ENCODE measurements around the gene TNFRSF13B. TPM values are rescaled to one million over a fixed set of nuclear protein-coding genes. Genes with fewer than 3 reads are reported as not detected.
A peak's percentile ranks its signal among the peaks of the same experiment; 100 is the strongest.
"Not testable (repeated sequence)": the region's sequence is repeated elsewhere in the genome, so short reads cannot be mapped to it uniquely, and the experiment has no call there.

Gene TNFRSF13B
- total RNA-seq, 1 donor from 2014 or later: 0.83 TPM

DNA sequence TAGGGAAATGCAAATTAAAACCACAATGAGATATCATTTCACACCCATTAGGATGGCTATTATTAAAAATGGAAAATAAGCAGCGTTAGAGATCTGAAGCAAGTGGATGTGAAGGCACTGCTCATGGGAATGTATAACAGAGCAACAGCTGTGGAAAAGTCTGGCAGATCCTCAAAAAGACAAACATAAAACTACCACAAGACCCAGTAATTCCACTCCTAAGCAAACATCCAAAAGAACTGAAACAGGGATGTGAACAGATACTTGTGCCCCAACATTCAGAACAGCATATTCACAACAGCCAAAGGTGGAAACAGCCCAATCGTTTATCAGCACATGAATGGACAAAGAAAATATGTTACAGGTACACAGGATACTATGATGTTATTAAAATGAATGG is 10.9 kb downstream of the TNFRSF13B start:
- DNase-seq (ENCODE audit: low spot score): not testable (repeated sequence)

DNA sequence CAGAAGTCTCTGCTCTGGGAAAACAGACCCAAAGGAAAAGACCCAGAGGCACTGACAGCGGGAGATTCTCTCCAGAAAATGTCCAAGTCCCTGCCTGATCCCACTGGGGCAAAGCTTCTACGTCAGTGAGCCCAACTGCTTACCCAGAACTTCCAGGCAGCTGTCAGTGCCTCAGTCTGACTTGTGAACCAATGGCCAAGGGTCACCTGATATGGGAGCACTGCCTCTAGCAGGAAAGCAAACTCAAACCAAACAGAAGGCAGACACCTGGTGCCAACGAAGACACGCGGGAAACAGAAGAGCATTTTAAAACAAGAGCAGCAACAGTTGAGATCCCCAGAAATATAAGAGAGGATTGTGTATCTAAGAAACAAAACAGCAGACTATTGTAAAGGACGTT is 16.9 kb downstream of the TNFRSF13B start:
- DNase-seq (ENCODE audit: low spot score): peak; percentile 15

DNA sequence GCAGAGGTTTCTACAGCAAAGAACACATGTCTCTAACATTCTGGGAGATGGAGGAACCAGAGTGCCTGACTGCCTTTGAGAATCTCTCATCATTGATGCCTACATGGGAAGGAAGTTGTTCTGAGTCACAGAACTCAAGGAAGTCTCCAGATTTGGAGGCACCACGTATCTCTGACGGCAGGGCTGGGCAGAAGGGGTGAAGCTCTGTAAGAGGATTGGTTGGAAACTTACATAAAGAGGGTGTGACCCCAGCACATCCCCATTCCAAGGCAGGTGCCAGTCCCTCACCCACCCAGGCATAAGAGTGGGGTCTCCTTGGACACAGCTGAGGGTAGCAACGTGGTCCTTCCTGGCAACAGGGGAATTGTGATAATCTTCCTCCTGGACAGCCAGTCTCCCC is 17.4 kb downstream of the TNFRSF13B start:
- DNase-seq (ENCODE audit: low spot score): peak; percentile 17

DNA sequence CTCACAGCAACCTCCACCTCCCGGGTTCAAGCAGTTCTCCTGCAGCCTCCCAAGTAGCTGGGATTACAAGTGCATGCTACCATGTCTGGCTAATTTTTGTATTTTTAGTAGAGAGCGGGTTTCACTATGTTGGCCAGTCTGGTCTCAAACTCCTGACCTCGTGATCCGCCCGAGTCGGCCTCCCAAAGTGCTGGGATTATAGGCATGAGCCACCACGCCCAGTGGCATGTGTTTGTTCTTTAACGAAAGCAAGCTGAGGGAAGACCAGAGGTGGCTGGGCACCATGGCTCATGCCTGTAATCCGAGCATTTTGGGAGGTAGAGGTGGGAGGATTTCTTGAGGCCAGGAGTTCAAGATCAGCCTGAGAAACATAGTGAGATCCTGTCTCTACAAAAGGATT is 18.1 kb downstream of the TNFRSF13B start:
- DNase-seq (ENCODE audit: low spot score): no peak

DNA sequence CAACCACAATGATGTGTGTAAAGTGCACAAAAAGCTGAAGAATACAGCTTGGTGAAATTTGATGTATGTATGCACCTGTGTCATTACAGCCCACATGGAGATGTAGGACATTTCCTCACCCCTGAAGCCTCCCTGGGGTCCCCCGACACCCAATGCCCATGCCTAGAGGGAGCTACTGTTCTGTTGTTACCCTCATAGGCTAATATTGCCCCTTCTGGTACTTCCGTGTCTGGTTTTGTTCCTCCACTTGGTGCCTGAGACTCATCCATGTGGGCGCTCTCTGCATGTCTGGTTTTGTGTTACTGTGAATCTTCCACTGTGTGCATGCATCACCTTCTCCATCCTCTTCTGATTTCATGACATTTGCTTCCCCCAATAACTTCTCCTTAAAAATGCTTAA is 18.6 kb downstream of the TNFRSF13B start:
- peak; percentile 31 for DNase-seq (ENCODE audit: low spot score)

DNA sequence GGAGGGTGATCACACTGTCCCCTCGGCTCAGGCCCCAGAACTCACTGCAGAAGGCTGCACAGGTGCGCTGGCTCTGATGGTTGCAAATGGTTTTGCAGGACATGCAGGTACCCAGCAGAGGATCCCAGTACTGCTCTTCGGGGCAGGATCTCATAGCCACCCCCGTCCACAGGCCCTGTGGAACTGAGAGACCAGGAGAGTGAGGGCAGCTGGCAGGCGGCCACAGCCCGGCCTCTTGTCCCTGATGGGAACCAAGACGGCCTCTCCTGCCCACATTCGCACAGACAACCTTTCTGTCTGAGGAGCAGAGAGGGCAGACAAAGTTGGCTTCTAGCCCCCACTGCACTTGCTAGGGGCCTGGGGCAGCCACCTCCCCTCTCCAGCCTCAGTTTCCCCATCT is 19.5 kb downstream of the TNFRSF13B start:
- no peak for DNase-seq (ENCODE audit: low spot score)

DNA sequence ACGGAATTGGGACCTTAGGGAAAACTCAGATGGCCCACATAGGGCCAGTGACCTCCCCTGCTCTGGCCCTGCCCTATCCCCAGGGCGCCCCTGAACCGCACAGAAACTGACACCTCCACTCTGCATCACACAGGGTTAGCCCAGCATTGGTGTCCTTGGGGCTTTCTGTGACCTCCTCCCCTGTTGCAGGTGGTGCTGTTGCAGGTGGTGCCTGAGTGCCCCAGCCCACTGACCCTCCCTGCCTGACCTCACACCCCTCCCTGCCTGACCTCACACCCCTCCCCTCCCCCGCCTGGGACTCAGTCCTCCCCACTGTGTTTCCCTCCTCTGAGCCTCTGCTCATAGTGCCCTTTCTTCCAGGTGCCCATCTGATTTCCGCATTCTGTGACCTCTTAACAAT is 21.4 kb downstream of the TNFRSF13B start:
- DNase-seq (ENCODE audit: low spot score): peak; percentile 28

DNA sequence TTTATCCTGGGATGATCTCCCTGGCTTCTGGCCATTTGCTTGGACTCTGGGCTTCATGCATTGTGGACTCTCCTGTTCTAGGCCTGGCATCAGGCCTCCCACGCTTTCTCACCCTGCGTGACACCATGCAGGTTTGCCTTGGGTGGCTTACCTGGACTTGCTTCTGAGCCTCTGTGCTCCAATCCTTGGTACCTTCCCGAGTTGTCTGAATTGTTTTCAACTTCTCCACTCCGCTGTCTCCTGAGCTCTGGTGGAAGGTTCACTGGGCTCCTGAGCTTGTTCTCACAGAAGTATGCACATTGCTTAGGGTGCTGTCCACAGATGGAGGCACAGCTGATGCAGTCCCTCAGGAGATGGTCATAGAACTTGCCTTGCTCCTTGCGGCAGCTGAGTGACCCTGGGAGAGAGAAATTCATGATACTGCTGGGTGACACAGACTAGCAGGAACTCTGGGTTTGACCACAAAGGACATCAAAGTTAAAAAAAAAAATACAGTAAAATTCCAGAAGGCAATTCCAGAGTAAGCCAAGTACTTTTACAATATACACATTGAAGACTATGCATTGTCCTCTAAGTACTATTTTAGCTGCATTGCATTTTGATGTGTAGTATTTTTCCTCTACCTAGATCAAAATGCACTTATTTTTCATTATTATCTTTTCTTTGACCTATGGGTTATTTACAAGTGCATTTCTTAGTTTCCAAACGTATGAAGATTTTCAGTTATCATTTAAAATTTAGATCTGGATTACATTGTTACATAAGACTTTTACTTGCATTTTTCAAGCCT is 23.1 kb downstream of the TNFRSF13B start:
- DNase-seq (ENCODE audit: low spot score): peak; percentile 8

DNA sequence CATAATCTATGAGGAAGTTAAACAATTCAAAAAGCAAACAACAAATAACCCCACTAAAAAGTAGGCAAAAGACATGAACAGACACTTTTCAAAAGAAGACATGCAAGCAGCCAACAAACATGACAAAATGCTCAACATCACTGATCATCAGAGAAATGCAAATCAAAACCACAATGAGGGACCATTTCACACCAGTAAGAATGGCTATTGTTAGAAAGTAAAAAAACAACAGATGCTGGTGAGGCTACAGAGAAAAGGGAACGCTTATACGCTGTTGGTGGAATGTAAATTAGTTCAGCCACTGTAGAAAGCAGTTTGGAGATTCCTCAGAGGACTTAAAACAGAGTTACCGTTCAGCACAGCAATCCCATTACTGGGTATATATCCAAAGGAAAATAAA is 24.4 kb downstream of the TNFRSF13B start:
- DNase-seq (ENCODE audit: low spot score): no peak

DNA sequence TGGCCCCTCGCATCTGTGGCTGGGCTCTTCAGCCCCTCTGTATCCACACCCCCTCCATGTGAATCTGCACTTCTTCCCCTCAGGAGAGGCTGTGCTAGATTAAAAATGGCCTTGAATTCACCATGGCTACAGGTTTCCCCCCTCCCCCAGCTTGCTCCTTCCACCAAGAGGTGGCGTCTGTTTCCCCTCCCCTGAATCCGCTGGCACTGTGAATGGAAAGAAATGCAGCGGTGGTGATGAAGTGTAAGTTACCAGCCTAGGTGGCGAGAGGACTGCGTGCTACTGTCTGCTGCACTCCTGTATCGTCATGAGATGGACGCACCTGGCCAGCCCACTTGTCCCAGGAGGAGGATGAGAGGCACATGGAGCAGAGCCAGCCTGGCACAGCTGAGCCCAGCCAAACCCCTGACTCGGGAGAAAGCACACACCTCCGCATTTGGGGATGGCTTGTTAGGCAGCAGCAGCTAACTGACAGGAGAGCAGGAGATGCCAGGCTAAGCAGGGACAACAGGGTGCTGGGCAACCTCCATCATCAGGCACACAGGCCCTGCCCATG is 26.2 kb downstream of the TNFRSF13B start:
- peak; percentile 27 for DNase-seq (ENCODE audit: low spot score)

DNA sequence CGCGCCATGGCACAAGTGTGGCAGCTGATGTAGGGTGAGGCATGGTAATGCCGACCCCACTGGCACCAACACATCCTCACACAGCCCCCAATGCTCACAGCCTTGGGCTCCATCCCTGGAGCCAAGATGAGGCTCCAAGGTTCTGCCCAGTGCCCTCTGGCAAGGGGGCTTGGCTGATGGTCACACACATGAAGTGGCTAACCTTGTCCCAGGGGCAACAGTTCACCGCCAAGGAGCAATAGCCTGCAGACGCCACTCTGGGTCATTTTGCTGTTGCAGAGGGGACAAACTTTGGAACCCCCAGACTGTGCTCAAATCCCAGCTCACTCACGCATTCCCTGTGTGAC is 26.8 kb downstream of the TNFRSF13B start:
- DNase-seq (ENCODE audit: low spot score): peak; percentile 32

DNA sequence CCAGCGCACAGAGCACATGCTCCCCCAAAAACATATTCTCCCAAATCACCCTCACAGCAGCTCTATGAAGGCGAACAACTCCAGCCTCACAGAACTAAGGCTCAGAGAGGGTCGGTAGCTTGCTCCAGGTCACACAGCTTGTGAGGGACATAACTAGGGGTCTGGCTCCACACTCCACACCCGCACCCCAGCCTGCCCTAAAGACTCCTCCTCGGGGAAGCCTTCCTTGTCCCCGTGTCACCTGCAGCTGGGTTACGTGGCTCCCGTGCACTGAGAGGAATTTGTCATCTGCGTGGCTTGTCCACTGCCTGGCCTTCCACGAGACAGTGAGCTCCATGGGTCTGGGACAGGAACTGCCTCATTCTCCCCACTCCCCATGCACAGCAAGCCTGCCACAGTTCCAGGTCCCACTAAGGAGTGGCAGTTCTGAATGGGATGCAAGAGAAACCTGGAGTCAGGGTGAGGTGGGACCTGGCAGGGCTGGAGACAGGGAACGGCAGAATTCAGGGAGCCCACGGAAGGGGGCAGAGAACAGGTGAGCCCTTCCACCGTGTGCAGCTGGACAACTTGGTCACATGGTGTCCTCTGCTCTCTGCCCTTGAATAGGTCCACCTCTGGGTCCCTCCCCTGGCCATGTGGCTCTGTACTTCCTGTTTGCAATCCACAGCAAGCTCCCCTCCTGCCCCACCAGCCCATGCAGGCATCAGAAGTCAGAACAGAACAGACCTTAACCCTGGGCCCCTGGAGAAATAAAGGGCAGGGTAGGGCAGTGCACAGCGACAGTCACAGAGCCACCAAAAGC is 27.4 kb downstream of the TNFRSF13B start:
- DNase-seq (ENCODE audit: low spot score): peak; percentile 36

DNA sequence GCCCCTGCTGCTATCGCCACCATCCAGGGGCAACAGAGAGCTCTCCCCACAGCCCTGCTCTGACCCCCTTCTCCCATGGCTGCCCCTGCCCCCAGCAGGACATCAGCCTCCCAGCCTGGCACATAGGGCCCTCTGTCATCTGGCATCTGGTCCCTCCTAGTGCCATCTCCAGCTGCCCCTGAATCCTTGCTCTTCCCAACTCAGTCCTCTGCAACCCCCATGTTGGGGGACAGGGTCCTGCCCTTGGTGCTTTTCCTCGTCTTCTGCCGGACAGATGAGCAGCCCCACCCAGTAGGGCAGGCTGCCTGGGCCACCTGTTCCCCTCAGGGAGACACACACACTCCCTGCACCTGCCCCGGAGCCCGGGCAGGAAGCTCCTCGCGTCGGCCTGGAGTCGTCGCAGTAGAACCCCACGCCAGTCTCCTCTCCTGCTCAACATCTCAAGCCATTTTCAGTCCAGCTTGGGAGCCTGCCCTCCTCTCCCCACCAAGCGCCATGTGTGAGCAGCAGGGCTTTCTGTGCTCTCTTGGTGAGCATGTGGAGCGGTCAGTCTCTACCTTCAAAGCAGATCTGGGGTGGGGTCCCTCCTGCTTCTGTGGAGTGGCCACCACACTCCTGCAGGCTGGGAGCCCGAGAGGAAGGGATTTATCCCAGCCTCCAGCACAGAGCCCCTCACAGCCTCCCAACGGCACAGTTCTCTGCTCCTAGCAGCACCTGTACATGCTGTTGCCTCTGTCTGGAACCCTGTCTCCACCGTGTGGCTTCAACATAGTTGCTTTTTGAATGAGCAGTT is 28.2 kb downstream of the TNFRSF13B start:
- peak; percentile 20 for DNase-seq (ENCODE audit: low spot score)

DNA sequence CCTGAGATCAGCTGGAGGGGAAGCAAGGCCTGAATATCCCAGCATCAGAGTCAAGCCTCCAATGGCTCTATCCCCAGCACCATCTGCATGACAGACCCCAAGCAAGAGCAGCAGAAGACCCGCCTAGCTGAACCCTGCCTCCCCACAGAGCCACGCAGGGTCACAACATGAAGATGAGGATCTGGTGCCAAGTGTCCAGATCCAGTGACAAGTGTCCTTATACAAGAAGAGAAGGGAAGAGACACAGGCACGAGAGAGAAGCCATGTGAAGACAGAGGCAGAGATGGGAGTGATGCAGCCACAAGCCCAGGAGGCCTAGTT is 28.9 kb downstream of the TNFRSF13B start:
- peak; percentile 23 for DNase-seq (ENCODE audit: low spot score)

DNA sequence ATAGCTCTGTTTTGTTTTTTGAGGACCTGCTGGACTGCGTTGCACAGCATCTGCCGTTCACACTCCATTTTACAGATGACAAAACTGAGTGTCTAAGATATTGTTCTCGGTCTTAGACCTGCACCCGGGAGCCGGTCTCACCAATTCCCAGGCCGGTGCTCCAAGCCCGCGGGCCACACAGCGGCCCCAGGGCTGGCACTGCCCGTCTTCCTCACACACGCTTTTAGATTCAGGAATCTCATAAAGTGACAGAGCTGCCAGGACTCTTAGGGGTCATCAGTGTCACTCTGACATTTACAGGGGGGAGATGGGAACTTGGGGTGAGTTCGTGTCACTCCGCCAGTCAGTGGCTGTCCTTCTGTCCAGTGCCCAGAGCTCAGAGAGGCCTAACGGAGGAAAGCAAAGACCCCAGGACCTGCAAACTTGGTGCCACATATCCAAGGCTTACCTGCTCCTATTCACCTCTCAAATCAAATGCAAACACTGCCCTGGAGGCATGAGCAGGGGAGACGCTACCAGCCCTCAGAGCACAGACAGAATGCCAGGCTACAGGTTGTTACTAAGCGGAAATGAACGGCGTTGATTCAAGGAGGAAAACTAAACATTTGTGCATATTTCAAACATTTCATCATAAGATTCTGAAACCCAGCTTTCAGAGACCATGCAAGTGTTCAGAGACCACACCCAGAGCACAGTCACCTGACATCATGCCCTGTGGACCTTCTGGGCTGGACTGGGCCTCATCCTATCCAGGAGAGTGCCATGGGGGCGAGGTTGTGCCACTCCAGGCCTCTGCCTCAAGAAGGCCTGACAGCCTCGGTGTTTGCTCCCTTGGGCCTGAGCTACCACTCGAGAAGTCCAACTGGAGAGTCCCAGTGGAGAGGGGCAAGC is 29.5 kb downstream of the TNFRSF13B start:
- DNase-seq (ENCODE audit: low spot score): peak; percentile 33

DNA sequence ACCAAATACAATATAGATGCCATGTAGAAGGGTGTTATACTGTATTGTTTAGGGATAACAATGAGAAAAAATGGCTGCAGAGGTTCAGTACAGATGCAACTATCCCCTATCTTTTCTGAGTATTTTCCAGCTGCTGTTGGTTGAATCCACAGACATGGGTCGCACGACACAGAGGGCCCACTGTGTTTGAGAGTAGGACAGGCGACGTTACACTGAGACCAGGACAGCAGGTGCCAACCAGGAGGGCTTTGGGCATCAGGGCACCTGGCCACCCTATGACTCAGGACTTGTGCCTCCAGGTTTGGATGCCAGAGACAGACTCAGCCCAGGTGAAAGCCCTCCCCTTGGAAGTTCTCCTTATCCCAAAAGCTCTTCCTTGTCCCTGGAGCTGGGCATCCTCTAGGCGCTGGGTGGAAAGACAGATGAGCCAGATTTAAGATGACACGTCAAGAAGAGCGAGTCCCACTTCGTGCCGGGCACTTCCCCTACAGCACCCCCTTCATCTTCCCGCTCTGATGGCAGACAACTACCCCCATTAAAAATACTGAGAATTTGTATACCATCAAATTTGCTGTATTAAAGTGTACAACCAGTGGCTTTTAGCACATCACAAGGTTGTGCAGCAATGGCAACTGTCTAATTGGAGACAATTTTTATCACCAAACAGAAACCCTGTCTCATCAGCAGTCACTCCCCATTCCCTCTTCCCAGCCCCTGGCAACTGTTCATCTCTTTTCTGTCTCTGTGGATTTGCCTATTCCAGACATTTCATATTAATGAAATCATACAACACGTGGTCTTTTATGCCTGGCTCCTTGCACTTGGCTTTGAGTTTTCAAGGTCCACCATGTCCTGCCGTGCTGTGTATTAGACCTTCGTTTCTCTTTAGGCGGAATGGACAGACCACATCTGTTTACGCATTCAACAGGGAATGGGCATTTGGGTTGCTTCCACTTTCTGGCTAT is 30.6 kb downstream of the TNFRSF13B start:
- DNase-seq (ENCODE audit: low spot score): peak; percentile 37

DNA sequence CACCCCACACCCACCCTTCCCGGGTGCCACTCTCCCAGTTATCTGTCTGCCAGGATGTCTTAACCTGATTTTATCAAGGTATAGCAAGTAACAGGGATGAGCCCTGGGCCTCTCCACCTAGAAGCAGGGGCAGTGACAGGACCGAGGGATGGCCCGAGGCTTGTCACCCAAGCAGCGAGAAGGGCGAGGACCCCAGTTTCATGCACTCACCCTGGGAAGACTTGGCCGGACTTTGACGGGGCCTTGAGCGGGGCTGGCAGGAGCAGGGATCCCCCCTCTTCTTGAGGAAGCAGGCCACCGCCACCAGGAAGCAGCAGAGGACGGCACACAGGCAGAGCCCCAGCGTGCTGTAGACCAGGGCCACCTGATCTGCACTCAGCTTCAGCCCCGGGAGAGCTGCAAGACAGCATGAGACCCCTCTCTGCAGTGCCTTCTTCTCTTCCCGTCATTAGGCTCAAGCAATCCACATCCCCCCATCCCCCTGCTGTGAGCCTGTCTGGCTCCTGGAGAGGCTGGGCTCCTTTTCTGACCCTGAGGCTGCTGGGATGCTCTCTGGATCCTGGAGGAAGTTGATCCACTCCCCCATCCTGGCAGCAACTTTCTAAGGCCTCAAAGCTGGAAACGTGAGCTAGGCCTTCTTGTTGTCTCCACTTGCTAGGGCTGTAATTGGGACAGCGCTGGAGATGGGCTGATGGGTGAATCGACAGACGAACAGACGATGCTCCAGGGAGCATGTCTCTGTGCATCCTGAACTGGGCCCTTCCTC is 31.6 kb downstream of the TNFRSF13B start:
- peak; percentile 36 for DNase-seq (ENCODE audit: low spot score)

DNA sequence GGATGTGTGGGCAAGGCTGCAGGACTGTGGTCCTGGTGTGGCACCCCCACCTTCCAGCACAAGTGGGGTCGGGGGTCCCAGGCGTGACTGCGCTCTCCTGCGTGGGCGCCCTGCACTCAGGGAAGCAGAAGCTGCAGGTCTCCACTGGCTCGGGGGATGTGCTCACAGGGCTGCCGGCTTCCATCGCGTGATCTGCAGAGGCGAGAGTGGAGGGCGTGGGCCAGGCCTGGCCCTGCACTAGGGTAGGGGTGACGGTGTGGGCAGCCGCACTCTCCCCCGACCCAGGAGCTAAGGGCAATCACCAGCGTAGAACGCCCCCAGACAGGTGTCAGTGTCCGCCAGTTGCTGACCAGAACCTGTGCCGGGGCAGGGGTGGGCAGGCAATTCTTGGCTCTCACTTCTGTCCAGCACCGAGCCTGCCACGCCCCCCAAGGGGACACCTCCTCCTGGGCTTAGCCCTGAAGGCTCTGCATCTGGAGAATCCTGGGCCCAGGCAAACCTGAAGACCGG is 32.3 kb downstream of the TNFRSF13B start:
- peak; percentile 40 for DNase-seq (ENCODE audit: low spot score)

DNA sequence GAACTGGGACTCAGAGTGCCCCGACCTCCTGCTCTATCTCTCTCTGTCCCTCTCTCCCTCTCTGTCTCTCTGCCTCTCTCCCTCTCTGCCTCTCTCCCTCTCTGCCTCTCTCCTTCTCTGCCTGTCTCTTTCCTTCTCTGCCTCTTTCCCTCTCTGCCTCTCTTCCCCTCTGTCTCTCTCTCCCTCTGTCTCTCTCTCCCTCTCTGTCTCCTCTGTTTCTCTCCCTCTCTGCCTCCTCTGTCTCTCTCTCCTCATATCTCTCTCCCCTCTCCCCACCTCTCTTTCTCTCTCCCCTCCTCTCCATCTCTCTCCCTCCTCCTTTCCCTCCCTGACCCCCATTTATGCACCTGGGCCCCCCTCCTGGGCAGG is 32.7 kb downstream of the TNFRSF13B start:
- DNase-seq (ENCODE audit: low spot score): no peak

All from ureter (tissue), 1 donor.